Smooth muscle cell (in vitro differentiated cells): ENCODE results near the gene ABHD17B. TPM values are rescaled to one million over a fixed set of nuclear protein-coding genes. Genes with fewer than 3 reads are reported as not detected.

ENCODE experiments used
- DNase-seq: peaks from one replicate; lab custom pipeline; 2025; ENCODE audit not compliant: unreplicated experiment; lab: John Stamatoyannopoulos, UW
- H2AFZ ChIP-seq: fragments of 200-600 bp; sonication (generic); 2 replicates; pipeline ENCODE4 v1.6.0; 2016; ENCODE audit warnings: antibody characterized with exemption, low read depth, mild to moderate bottlenecking
- H3F3A ChIP-seq: fragments of 200-600 bp; sonication (generic); 2 replicates; pipeline ENCODE4 v1.6.0; 2017; ENCODE audit warnings: antibody characterized with exemption, low read depth
- H3K27ac ChIP-seq: fragments of 200-600 bp; sonication (generic); 2 replicates; pipeline ENCODE4 v1.5.1; 2016; ENCODE audit warnings: low read depth, mild to moderate bottlenecking
- H3K27me3 ChIP-seq: fragments of 200-600 bp; sonication (generic); 2 replicates; pipeline ENCODE4 v1.6.1; 2016; ENCODE audit warnings: low read depth, mild to moderate bottlenecking
- H3K36me3 ChIP-seq: fragments of 200-600 bp; sonication (generic); 2 replicates; pipeline ENCODE4 v1.5.1; 2016; ENCODE audit warnings: low read depth
- H3K4me1 ChIP-seq: fragments of 200-600 bp; sonication (generic); 2 replicates; pipeline ENCODE4 v1.5.1; 2016; ENCODE audit warnings: low read depth
- H3K4me2 ChIP-seq: fragments of 200-600 bp; sonication (generic); 2 replicates; pipeline ENCODE4 v1.6.0; 2016; ENCODE audit warnings: mild to moderate bottlenecking
- H3K4me3 ChIP-seq: fragments of 200-600 bp; sonication (generic); 2 replicates; pipeline ENCODE4 v1.5.1; 2016; ENCODE audit warnings: mild to moderate bottlenecking
- H3K79me2 ChIP-seq: fragments of 200-600 bp; sonication (generic); 2 replicates; pipeline ENCODE4 v1.6.0; 2016; ENCODE audit warnings: low read depth, mild to moderate bottlenecking
- H3K9ac ChIP-seq: fragments of 200-600 bp; sonication (generic); 2 replicates; pipeline ENCODE4 v1.6.0; 2016; ENCODE audit warnings: low read depth
- H3K9me3 ChIP-seq: fragments of 200-600 bp; sonication (generic); replicated peaks from 2 replicates; pipeline ENCODE4 v1.5.1; 2016; ENCODE audit warnings: low read depth
- H4K20me1 ChIP-seq: fragments of 200-600 bp; sonication (generic); 2 replicates; pipeline ENCODE4 v1.6.0; 2016; ENCODE audit warnings: low read depth
- CTCF ChIP-seq: fragments of 200-600 bp; sonication (generic); IDR thresholded peaks from 2 replicates; pipeline ENCODE4 v1.5.1; 2017; ENCODE audit warnings: borderline replicate concordance, mild to moderate bottlenecking, antibody characterized with exemption; ENCODE audit not compliant: insufficient read depth, poor library complexity, severe bottlenecking
- WGBS: methylation state at CpG from one replicate; pipeline ENCODE4 v1.1.7; 2016; ENCODE audit warnings: low lambda C conversion rate; 5-methylcytosine and 5-hydroxymethylcytosine counted together
- polyA plus RNA-seq: library from polyadenylated mRNA; unstranded; fragments of >200 nt; fragmentation: Nextera tagmentation; extraction: Ambion mirVana; gene quantifications from 2 replicates; pipeline ENCODE4 v1.2.1, GENCODE V29; 2016
- total RNA-seq: library from RNA; depleted of rRNA; stranded (reverse); fragments of >200 nt; gene quantifications from 2 replicates; pipeline ENCODE4 v1.2.3, GENCODE V29; 2014

ABHD17B gene
- total and polyA plus RNA-seq, 2 experiments from 2014 or later = 14.1 to 26.7 TPM

- H3K79me2 ChIP-seq = peaks cover 95% of the 10 kb centered on the region
- no peaks in the 10 kb centered on the region for H3F3A ChIP-seq
- TF ChIP-seq CTCF = no peak
- H3K27ac ChIP-seq = no peak overlapping the region
- no peak overlapping the region for H3K9ac ChIP-seq
- no peak for DNase-seq
- no peak overlapping the region for H2AFZ ChIP-seq
- H3K27me3 ChIP-seq = no peaks in the 10 kb centered on the region
- peaks cover 24% of the 10 kb centered on the region for H3K4me1 ChIP-seq
- H3K9me3 ChIP-seq = no peaks in the 10 kb centered on the region
- no peak overlapping the region for H3K4me2 ChIP-seq
- peaks cover 60% of the 10 kb centered on the region for H4K20me1 ChIP-seq
- no peak overlapping the region for H3K4me3 ChIP-seq
- no peaks in the 10 kb centered on the region for H3K36me3 ChIP-seq
These were observed 6.0 kb upstream of the ABHD17B start for GRCh38 chr9:71916834-71917534.

- Histone ChIP-seq H3K4me2 (no peak overlapping the region), H3K9ac (no peak overlapping the region), H3K9me3 (no peaks in the 10 kb centered on the region), H2AFZ (no peak overlapping the region), H3K4me1 (peaks cover 14% of the 10 kb centered on the region), H3K27ac (no peak overlapping the region), H3K79me2 (peaks cover 84% of the 10 kb centered on the region), H3F3A (peaks cover 5% of the 10 kb centered on the region), H3K36me3 (no peaks in the 10 kb centered on the region), H3K4me3 (no peak overlapping the region), H3K27me3 (no peaks in the 10 kb centered on the region), H4K20me1 (peaks cover 56% of the 10 kb centered on the region)
- no peak for DNase-seq
- no peak for TF ChIP-seq CTCF
These were observed 4.5 kb upstream of the ABHD17B start for GRCh38 chr9:71915495-71915894.

- WGBS = 0% methylated on average over 9 of the region's 9 CpGs
- DNase-seq = no peak
- peak overlapping the region; percentile 83 for H3K4me3 ChIP-seq
- H3K4me2 ChIP-seq = peak overlapping the region; percentile 92
- no peaks in the 10 kb centered on the region for H3K27me3 ChIP-seq
- H3K36me3 ChIP-seq = no peaks in the 10 kb centered on the region
- H2AFZ ChIP-seq = peak overlapping the region; percentile 48
- H3K79me2 ChIP-seq = peaks cover 82% of the 10 kb centered on the region
- peaks cover 67% of the 10 kb centered on the region for H4K20me1 ChIP-seq
- peak overlapping the region; percentile 17 for H3K9ac ChIP-seq
- TF ChIP-seq CTCF = no peak
- H3K27ac ChIP-seq = peak overlapping the region; percentile 57
- H3F3A ChIP-seq = peaks cover 5% of the 10 kb centered on the region
- no peaks in the 10 kb centered on the region for H3K9me3 ChIP-seq
- peaks cover 10% of the 10 kb centered on the region for H3K4me1 ChIP-seq
These were observed 929 bp upstream of the ABHD17B start for GRCh38 chr9:71911908-71912335.

- H3K27me3 ChIP-seq = no peaks in the 10 kb centered on the region
- H3K9me3 ChIP-seq = no peaks in the 10 kb centered on the region
- DNase-seq = no peak
- H3K27ac ChIP-seq = peak overlapping the region; percentile 70
- 1% methylated on average over 47 of the region's 56 CpGs for WGBS
- peak overlapping the region; percentile 83 for H3K4me3 ChIP-seq
- H3F3A ChIP-seq = peaks cover 5% of the 10 kb centered on the region
- H3K4me1 ChIP-seq = peaks cover 10% of the 10 kb centered on the region
- H3K79me2 ChIP-seq = peaks cover 82% of the 10 kb centered on the region
- H3K9ac ChIP-seq = peak overlapping the region; percentile 74
- H2AFZ ChIP-seq = peak overlapping the region; percentile 86
- H3K36me3 ChIP-seq = no peaks in the 10 kb centered on the region
- TF ChIP-seq CTCF = no peak
- peaks cover 69% of the 10 kb centered on the region for H4K20me1 ChIP-seq
- H3K4me2 ChIP-seq = peak overlapping the region; percentile 96
These were observed 338 bp downstream of the ABHD17B start for GRCh38 chr9:71910650-71911060.
